ENCODE data around the gene NEUROD2. TPM values are rescaled to one million over a fixed set of nuclear protein-coding genes. Genes with fewer than 3 reads are reported as not detected.

Gene NEUROD2
- polyA plus RNA-seq, 2 of the 4 experiments (the other 2 are of a cell fraction), result not detected

DNA sequence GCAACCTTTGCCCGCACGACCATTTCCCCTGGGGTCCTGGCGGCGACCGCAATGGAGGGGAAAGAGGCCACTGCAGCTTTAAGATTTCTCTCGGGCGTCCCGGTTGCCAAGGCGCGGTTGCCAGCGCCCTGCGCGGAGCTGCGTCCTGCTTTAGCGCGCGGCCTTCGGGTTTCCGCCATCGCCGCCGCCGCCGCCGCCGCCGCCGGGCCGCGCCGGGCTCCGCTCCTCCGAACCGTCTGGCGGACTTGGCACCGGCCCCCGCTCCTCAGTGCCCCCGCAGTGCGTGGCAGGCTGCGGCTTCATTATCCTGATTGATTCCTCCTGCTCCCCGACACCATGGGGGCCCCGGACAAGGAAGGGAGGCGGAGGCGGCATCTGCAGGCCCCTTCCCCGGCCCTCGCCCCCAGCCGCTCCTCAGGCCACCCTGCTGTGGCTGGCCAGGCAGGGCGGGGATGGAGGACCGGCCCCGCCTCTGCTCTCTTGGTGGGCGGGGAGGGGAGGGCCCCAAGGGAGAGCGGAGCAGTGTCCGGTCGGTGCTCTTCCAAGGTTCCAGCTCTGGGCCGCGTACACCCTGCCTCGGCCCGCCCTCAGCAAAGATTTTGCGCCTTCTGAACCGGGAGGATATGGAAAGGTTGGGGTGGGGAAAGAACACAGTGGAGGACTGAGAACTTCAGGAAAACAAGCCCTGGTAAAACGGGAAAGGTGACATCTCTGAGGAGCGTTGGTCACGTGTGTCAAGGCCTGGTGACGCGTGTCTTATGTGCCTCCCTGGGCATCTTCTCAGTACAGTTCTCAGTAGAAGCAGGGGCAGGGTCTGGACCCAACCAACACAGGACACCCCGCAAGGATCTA is 34.0 kb downstream of the NEUROD2 start (continued):
- TF ChIP-seq, protein P1, sequence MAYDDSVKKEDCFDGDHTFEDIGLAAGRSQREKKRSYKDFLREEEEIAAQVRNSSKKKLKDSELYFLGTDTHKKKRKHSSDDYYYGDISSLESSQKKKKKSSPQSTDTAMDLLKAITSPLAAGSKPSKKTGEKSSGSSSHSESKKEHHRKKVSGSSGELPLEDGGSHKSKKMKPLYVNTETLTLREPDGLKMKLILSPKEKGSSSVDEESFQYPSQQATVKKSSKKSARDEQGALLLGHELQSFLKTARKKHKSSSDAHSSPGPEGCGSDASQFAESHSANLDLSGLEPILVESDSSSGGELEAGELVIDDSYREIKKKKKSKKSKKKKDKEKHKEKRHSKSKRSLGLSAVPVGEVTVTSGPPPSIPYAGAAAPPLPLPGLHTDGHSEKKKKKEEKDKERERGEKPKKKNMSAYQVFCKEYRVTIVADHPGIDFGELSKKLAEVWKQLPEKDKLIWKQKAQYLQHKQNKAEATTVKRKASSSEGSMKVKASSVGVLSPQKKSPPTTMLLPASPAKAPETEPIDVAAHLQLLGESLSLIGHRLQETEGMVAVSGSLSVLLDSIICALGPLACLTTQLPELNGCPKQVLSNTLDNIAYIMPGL (CRISPR knock-in tag; IDR thresholded peaks at IDR 0.05; ENCODE audit: borderline replicate concordance), result no peak
- TF ChIP-seq CEBPB (IDR thresholded peaks at IDR 0.05) (no peak), RNF2 (IDR thresholded peaks at IDR 0.05; ENCODE audit: borderline replicate concordance, low read depth) (no peak), EP300 (IDR thresholded peaks at IDR 0.05) (no peak), SMC3 (IDR thresholded peaks at IDR 0.05) (no peak), RARB (CRISPR knock-in tag; IDR thresholded peaks at IDR 0.05) (no peak), FOXS1 (CRISPR knock-in tag; IDR thresholded peaks at IDR 0.05) (no peak), NR3C1 (IDR thresholded peaks at IDR 0.05) (no peak), MAZ (IDR thresholded peaks at IDR 0.05; ENCODE audit: borderline replicate concordance, low read depth, low read length) (no peak), TFCP2L1 (CRISPR knock-in tag; IDR thresholded peaks at IDR 0.05) (no peak), EHF (CRISPR knock-in tag; IDR thresholded peaks at IDR 0.05) (no peak), CBX2 (IDR thresholded peaks at IDR 0.05; ENCODE audit: borderline replicate concordance, low read depth) (no peak), JUN (IDR thresholded peaks at IDR 0.05) (peak in 1 of 2 experiments; percentile 81; a peak in 3 of 5 replicates), HOXA7 (CRISPR knock-in tag; IDR thresholded peaks at IDR 0.05) (no peak), MAFK (IDR thresholded peaks at IDR 0.05; ENCODE audit: partially characterized antibody) (no peak), MYC (IDR thresholded peaks at IDR 0.05; ENCODE audit: borderline replicate concordance, low read length) (no peak), JUNB (IDR thresholded peaks at IDR 0.05) (no peak), KDM5A (IDR thresholded peaks at IDR 0.05) (no peak), RAD21 (conservative IDR thresholded peaks at IDR 0.05 in 1 of 2, IDR thresholded peaks at IDR 0.05 in 1 of 2) (no peak), HOXB5 (CRISPR knock-in tag; IDR thresholded peaks at IDR 0.05) (no peak), GATA3 (IDR thresholded peaks at IDR 0.05; ENCODE audit: borderline replicate concordance) (no peak; the same call in 1 of the 2 replicates), RCOR1 (IDR thresholded peaks at IDR 0.05; ENCODE audit: low read depth, low read length) (no peak), NFE2L2 (conservative IDR thresholded peaks at IDR 0.05; ENCODE audit: low read length) (no peak), PHF8 (IDR thresholded peaks at IDR 0.05; ENCODE audit: borderline replicate concordance, low read depth) (peak; percentile 53; the same call in 1 of the 2 replicates), ZFP36 (IDR thresholded peaks at IDR 0.05; ENCODE audit: borderline replicate concordance, partially characterized antibody) (no peak), SREBF2 (IDR thresholded peaks at IDR 0.05) (no peak), HEYL (CRISPR knock-in tag; IDR thresholded peaks at IDR 0.05) (no peak)
- TF ChIP-seq, protein P2, sequence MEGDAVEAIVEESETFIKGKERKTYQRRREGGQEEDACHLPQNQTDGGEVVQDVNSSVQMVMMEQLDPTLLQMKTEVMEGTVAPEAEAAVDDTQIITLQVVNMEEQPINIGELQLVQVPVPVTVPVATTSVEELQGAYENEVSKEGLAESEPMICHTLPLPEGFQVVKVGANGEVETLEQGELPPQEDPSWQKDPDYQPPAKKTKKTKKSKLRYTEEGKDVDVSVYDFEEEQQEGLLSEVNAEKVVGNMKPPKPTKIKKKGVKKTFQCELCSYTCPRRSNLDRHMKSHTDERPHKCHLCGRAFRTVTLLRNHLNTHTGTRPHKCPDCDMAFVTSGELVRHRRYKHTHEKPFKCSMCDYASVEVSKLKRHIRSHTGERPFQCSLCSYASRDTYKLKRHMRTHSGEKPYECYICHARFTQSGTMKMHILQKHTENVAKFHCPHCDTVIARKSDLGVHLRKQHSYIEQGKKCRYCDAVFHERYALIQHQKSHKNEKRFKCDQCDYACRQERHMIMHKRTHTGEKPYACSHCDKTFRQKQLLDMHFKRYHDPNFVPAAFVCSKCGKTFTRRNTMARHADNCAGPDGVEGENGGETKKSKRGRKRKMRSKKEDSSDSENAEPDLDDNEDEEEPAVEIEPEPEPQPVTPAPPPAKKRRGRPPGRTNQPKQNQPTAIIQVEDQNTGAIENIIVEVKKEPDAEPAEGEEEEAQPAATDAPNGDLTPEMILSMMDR (IDR thresholded peaks at IDR 0.05), result no peak
- TF ChIP-seq, protein P3, sequence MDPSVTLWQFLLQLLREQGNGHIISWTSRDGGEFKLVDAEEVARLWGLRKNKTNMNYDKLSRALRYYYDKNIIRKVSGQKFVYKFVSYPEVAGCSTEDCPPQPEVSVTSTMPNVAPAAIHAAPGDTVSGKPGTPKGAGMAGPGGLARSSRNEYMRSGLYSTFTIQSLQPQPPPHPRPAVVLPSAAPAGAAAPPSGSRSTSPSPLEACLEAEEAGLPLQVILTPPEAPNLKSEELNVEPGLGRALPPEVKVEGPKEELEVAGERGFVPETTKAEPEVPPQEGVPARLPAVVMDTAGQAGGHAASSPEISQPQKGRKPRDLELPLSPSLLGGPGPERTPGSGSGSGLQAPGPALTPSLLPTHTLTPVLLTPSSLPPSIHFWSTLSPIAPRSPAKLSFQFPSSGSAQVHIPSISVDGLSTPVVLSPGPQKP (IDR thresholded peaks at IDR 0.05; ENCODE audit: low read depth, low read length), result no peak
- TF ChIP-seq, protein P4, sequence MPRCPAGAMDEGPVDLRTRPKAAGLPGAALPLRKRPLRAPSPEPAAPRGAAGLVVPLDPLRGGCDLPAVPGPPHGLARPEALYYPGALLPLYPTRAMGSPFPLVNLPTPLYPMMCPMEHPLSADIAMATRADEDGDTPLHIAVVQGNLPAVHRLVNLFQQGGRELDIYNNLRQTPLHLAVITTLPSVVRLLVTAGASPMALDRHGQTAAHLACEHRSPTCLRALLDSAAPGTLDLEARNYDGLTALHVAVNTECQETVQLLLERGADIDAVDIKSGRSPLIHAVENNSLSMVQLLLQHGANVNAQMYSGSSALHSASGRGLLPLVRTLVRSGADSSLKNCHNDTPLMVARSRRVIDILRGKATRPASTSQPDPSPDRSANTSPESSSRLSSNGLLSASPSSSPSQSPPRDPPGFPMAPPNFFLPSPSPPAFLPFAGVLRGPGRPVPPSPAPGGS (IDR thresholded peaks at IDR 0.05), result peak; percentile 51; the same call in 1 of the 3 replicates
- TF ChIP-seq, protein P5, sequence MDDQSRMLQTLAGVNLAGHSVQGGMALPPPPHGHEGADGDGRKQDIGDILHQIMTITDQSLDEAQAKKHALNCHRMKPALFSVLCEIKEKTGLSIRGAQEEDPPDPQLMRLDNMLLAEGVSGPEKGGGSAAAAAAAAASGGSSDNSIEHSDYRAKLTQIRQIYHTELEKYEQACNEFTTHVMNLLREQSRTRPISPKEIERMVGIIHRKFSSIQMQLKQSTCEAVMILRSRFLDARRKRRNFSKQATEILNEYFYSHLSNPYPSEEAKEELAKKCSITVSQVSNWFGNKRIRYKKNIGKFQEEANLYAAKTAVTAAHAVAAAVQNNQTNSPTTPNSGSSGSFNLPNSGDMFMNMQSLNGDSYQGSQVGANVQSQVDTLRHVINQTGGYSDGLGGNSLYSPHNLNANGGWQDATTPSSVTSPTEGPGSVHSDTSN (IDR thresholded peaks at IDR 0.05), result no peak
- TF ChIP-seq, protein P6, sequence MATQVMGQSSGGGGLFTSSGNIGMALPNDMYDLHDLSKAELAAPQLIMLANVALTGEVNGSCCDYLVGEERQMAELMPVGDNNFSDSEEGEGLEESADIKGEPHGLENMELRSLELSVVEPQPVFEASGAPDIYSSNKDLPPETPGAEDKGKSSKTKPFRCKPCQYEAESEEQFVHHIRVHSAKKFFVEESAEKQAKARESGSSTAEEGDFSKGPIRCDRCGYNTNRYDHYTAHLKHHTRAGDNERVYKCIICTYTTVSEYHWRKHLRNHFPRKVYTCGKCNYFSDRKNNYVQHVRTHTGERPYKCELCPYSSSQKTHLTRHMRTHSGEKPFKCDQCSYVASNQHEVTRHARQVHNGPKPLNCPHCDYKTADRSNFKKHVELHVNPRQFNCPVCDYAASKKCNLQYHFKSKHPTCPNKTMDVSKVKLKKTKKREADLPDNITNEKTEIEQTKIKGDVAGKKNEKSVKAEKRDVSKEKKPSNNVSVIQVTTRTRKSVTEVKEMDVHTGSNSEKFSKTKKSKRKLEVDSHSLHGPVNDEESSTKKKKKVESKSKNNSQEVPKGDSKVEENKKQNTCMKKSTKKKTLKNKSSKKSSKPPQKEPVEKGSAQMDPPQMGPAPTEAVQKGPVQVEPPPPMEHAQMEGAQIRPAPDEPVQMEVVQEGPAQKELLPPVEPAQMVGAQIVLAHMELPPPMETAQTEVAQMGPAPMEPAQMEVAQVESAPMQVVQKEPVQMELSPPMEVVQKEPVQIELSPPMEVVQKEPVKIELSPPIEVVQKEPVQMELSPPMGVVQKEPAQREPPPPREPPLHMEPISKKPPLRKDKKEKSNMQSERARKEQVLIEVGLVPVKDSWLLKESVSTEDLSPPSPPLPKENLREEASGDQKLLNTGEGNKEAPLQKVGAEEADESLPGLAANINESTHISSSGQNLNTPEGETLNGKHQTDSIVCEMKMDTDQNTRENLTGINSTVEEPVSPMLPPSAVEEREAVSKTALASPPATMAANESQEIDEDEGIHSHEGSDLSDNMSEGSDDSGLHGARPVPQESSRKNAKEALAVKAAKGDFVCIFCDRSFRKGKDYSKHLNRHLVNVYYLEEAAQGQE (IDR thresholded peaks at IDR 0.05), result no peak
